ENCODE results near the gene PRKCE. TPM values are rescaled to one million over a fixed set of nuclear protein-coding genes. Genes with fewer than 3 reads are reported as not detected.

The PRKCE gene
- total RNA-seq, 1 donor from 2014 or later: 4.6 TPM

GRCh38 chr2:45892757-45893156 is 241.3 kb downstream of the PRKCE start:
- no peak for TF ChIP-seq CTCF (IDR thresholded peaks at IDR 0.05)
- Histone ChIP-seq H3K9me3 (no peaks in the 10 kb centered on the region), H3K4me1 (no peaks in the 10 kb centered on the region), H3K4me3 (no peak overlapping the region), H3K27me3 (no peaks in the 10 kb centered on the region), H3K27ac (no peak overlapping the region), H3K36me3 (no peaks in the 10 kb centered on the region)
- intact Hi-C loops (cut with DNase I): no loop called here
- DNase-seq (ENCODE audit: low spot score in 2 of 2): no peak

- H3K4me1 ChIP-seq: no peaks in the 10 kb centered on the region
- no peaks in the 10 kb centered on the region for H3K27me3 ChIP-seq
- H3K27ac ChIP-seq: no peak overlapping the region
- no peak for TF ChIP-seq CTCF (IDR thresholded peaks at IDR 0.05)
- H3K9me3 ChIP-seq: no peaks in the 10 kb centered on the region
- H3K36me3 ChIP-seq: no peaks in the 10 kb centered on the region
- no peak for DNase-seq (ENCODE audit: low spot score in 2 of 2)
- intact Hi-C loops (cut with DNase I): no loop called here
- H3K4me3 ChIP-seq: no peak overlapping the region
Measured at GRCh38 chr2:45894211-45894610, 242.7 kb downstream of the PRKCE start.

- intact Hi-C loops (cut with DNase I): no loop called here
- no peaks in the 10 kb centered on the region for H3K27me3 ChIP-seq
- no peak overlapping the region for H3K27ac ChIP-seq
- no peak overlapping the region for H3K4me3 ChIP-seq
- TF ChIP-seq CTCF (IDR thresholded peaks at IDR 0.05): no peak
- H3K36me3 ChIP-seq: no peaks in the 10 kb centered on the region
- H3K4me1 ChIP-seq: no peaks in the 10 kb centered on the region
- no peaks in the 10 kb centered on the region for H3K9me3 ChIP-seq
- no peak for DNase-seq (ENCODE audit: low spot score in 2 of 2)
Measured at GRCh38 chr2:45895241-45895861, 243.9 kb downstream of the PRKCE start.

- no peaks in the 10 kb centered on the region for H3K4me1 ChIP-seq
- no peaks in the 10 kb centered on the region for H3K9me3 ChIP-seq
- H3K36me3 ChIP-seq: no peaks in the 10 kb centered on the region
- H3K4me3 ChIP-seq: no peak overlapping the region
- no peak for DNase-seq (ENCODE audit: low spot score in 2 of 2)
- H3K27me3 ChIP-seq: no peaks in the 10 kb centered on the region
- intact Hi-C loops (cut with DNase I): no loop called here
- H3K27ac ChIP-seq: no peak overlapping the region
- TF ChIP-seq CTCF (IDR thresholded peaks at IDR 0.05): no peak
Measured at GRCh38 chr2:45896311-45896710, 244.8 kb downstream of the PRKCE start.

GRCh38 chr2:45897842-45898241 is 246.4 kb downstream of the PRKCE start:
- Histone ChIP-seq H3K4me1 (no peaks in the 10 kb centered on the region), H3K9me3 (no peaks in the 10 kb centered on the region), H3K27ac (no peak overlapping the region), H3K4me3 (no peak overlapping the region), H3K36me3 (no peaks in the 10 kb centered on the region), H3K27me3 (no peaks in the 10 kb centered on the region)
- DNase-seq (ENCODE audit: low spot score in 2 of 2): no peak
- no peak for TF ChIP-seq CTCF (IDR thresholded peaks at IDR 0.05)
- intact Hi-C loops (cut with DNase I): no loop called here

- Histone ChIP-seq H3K4me3 (no peak overlapping the region), H3K4me1 (no peaks in the 10 kb centered on the region), H3K27ac (no peak overlapping the region), H3K36me3 (no peaks in the 10 kb centered on the region), H3K9me3 (no peaks in the 10 kb centered on the region), H3K27me3 (no peaks in the 10 kb centered on the region)
- DNase-seq (ENCODE audit: low spot score in 2 of 2): no peak
- no peak for TF ChIP-seq CTCF (IDR thresholded peaks at IDR 0.05)
- intact Hi-C loops (cut with DNase I): no loop called here
Measured at GRCh38 chr2:45898819-45899218, 247.3 kb downstream of the PRKCE start.

Data from ascending aorta (tissue), 2 donors.